ENCODE results near the gene ARFIP1. TPM values are rescaled to one million over a fixed set of nuclear protein-coding genes. Genes with fewer than 3 reads are reported as not detected.

The ARFIP1 gene
- total and polyA plus RNA-seq, 2 donors (not counting 1 experiment from before 2014, with no cell fraction given): 11.1 to 23.5 TPM

DNA sequence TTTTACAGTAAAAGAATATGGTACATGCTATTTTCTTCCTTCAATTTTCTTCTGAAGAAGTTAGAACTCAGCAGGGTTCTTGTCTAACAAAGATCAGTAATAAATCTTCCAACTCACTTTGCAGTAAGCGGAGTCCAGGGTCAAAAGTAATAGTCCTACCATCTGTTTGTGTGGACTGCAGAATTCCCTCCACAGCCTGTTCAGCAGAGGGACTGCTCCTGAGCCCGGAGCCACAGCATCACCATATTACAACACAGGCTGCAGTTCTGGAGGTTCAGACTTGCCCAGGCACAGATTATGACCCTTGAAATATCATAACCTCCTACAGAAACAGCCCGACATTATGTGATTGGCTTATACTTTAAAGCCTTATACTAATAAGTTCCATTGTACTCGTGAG is 166.7 kb downstream of the ARFIP1 start:
- ChIA-PET CTCF (no interaction called here), POLR2A (no interaction called here)
- Mint-ChIP-seq H3K9me3 (ENCODE audit: insufficient read depth) (no peaks in the 10 kb centered on the region), H3K27ac (no peak overlapping the region), H3K4me3 (no peak overlapping the region), H3K27me3 (peaks cover 42% of the 10 kb centered on the region), H3K4me1 (no peaks in the 10 kb centered on the region)
- Histone ChIP-seq H3K9ac (ENCODE audit: low read length) (no peak overlapping the region), H3K9me3 (ENCODE audit: control extremely low read depth in 1 of 3, control insufficient read depth in 2 of 3, insufficient read depth in 1 of 3, low read length in 2 of 3) (no peaks in the 10 kb centered on the region), H3K4me2 (replicated peaks; ENCODE audit: low read depth, low read length, poor library complexity, severe bottlenecking) (no peak overlapping the region), H2AFZ (ENCODE audit: insufficient read depth, low read depth, low read length, poor library complexity, severe bottlenecking) (no peak overlapping the region), H3K4me3 (ENCODE audit: control extremely low read depth in 1 of 5, extremely low read depth in 1 of 5, insufficient read depth in 1 of 5, low read depth in 2 of 5, low read length in 4 of 5) (no peak overlapping the region), H3K27me3 (replicated peaks in 1 of 4; ENCODE audit: control extremely low read depth in 1 of 4, control insufficient read depth in 3 of 4, insufficient read depth in 4 of 4, low read length in 3 of 4) (peaks cover 0 to 11% (median 5%) of the 10 kb centered on the region in 4 experiments), H3K36me3 (replicated peaks in 1 of 2; ENCODE audit: control extremely low read depth in 1 of 2, control insufficient read depth in 1 of 2, extremely low read depth in 1 of 2, insufficient read depth in 2 of 2, low read length in 1 of 2) (no peaks in the 10 kb centered on the region), H3K27ac (ENCODE audit: low read length in 2 of 2) (no peak overlapping the region), H3K4me1 (ENCODE audit: control insufficient read depth in 2 of 2, insufficient read depth in 2 of 2, low read length in 2 of 2) (no peaks in the 10 kb centered on the region), H4K20me1 (ENCODE audit: control insufficient read depth, insufficient read depth, low read length, poor library complexity, severe bottlenecking) (no peaks in the 10 kb centered on the region), H3K79me2 (ENCODE audit: control insufficient read depth, insufficient read depth, low read length) (no peaks in the 10 kb centered on the region)
- ATAC-seq (ENCODE audit: low read depth): no peak
- intact Hi-C loops (cut with micrococcal nuclease): no loop called here
- DNase-seq: no peak
- 100% methylated on average over 1 of the region's 4 CpGs for WGBS (ENCODE audit: insufficient coverage)
- TF ChIP-seq EZH2 (IDR thresholded peaks at IDR 0.05; ENCODE audit: borderline replicate concordance, insufficient read depth, low read depth, low read length, poor library complexity, severe bottlenecking): no peak
- TF ChIP-seq, protein P1, sequence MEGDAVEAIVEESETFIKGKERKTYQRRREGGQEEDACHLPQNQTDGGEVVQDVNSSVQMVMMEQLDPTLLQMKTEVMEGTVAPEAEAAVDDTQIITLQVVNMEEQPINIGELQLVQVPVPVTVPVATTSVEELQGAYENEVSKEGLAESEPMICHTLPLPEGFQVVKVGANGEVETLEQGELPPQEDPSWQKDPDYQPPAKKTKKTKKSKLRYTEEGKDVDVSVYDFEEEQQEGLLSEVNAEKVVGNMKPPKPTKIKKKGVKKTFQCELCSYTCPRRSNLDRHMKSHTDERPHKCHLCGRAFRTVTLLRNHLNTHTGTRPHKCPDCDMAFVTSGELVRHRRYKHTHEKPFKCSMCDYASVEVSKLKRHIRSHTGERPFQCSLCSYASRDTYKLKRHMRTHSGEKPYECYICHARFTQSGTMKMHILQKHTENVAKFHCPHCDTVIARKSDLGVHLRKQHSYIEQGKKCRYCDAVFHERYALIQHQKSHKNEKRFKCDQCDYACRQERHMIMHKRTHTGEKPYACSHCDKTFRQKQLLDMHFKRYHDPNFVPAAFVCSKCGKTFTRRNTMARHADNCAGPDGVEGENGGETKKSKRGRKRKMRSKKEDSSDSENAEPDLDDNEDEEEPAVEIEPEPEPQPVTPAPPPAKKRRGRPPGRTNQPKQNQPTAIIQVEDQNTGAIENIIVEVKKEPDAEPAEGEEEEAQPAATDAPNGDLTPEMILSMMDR (IDR thresholded peaks at IDR 0.05): no peak

DNA sequence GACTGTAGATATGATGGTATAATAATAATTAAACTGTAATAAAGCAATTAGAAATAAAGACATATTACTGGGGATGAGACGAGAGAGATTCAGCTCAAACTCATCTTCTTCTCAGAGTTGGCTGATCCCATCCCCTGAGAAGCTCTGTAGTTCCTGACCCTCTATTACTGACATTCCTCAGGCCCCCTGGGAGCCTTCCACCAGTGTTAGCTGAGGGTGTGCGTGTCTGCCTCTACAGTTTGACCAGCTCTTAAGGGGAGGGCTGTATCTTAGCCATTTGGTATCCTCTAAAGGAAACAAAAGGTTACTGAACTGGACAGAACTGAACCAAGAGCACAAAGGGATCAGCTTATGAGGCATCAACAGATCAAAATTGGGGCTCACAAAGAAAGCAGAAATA is 167.6 kb downstream of the ARFIP1 start:
- Histone ChIP-seq H3K4me3 (ENCODE audit: control extremely low read depth in 1 of 5, extremely low read depth in 1 of 5, insufficient read depth in 1 of 5, low read depth in 2 of 5, low read length in 4 of 5) (no peak overlapping the region), H3K9me3 (ENCODE audit: control extremely low read depth in 1 of 3, control insufficient read depth in 2 of 3, insufficient read depth in 1 of 3, low read length in 2 of 3) (no peaks in the 10 kb centered on the region), H3K27ac (ENCODE audit: low read length in 2 of 2) (no peak overlapping the region), H3K27me3 (replicated peaks in 1 of 4; ENCODE audit: control extremely low read depth in 1 of 4, control insufficient read depth in 3 of 4, insufficient read depth in 4 of 4, low read length in 3 of 4) (peaks cover 0 to 11% (median 5%) of the 10 kb centered on the region in 4 experiments), H3K9ac (ENCODE audit: low read length) (no peak overlapping the region), H3K4me1 (ENCODE audit: control insufficient read depth in 2 of 2, insufficient read depth in 2 of 2, low read length in 2 of 2) (no peaks in the 10 kb centered on the region), H2AFZ (ENCODE audit: insufficient read depth, low read depth, low read length, poor library complexity, severe bottlenecking) (no peak overlapping the region), H4K20me1 (ENCODE audit: control insufficient read depth, insufficient read depth, low read length, poor library complexity, severe bottlenecking) (no peaks in the 10 kb centered on the region), H3K4me2 (replicated peaks; ENCODE audit: low read depth, low read length, poor library complexity, severe bottlenecking) (no peak overlapping the region), H3K36me3 (replicated peaks in 1 of 2; ENCODE audit: control extremely low read depth in 1 of 2, control insufficient read depth in 1 of 2, extremely low read depth in 1 of 2, insufficient read depth in 2 of 2, low read length in 1 of 2) (no peaks in the 10 kb centered on the region), H3K79me2 (ENCODE audit: control insufficient read depth, insufficient read depth, low read length) (no peaks in the 10 kb centered on the region)
- ATAC-seq (ENCODE audit: low read depth) (no peak), DNase-seq (no peak)
- H3K27me3 Mint-ChIP-seq: peaks cover 34% of the 10 kb centered on the region
- TF ChIP-seq, protein P1 (IDR thresholded peaks at IDR 0.05): no peak
- TF ChIP-seq EZH2 (IDR thresholded peaks at IDR 0.05; ENCODE audit: borderline replicate concordance, insufficient read depth, low read depth, low read length, poor library complexity, severe bottlenecking): no peak
- ChIA-PET POLR2A (no interaction called here), CTCF (no interaction called here)
- no peaks in the 10 kb centered on the region for H3K4me1 Mint-ChIP-seq
- WGBS (ENCODE audit: insufficient coverage): no CpG with 5 or more reads among the region's 2 CpGs
- intact Hi-C loops (cut with micrococcal nuclease): no loop called here
- H3K9me3 Mint-ChIP-seq (ENCODE audit: insufficient read depth): no peaks in the 10 kb centered on the region
- no peak overlapping the region for H3K27ac Mint-ChIP-seq
- H3K4me3 Mint-ChIP-seq: no peak overlapping the region
